ENCODE measurements around the gene FAM53B. TPM values are rescaled to one million over a fixed set of nuclear protein-coding genes. Genes with fewer than 3 reads are reported as not detected.

Gene FAM53B
- total and polyA plus RNA-seq, 8 donors, result 5.7 to 46.9 (median 11.4) TPM

DNA sequence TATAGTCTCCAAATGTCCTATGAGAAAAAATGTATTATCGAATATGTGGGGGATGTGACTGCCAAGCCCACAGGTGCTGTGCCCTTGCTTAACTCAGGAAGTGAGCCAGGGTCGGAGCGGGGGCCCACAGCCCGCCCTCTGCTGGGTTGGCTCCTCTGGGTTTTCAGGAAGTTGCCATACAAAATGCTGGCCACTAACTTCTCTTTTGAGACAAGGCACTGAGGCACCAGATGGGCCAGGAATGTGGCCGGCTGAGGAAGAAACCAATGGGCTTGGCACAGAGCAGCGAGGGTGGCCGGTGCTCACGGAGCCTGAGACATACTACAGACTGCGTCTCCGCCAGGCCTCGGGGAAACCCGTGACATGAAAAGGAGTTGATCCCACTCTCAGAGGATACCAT lies 58.9 kb downstream of the FAM53B start:
- intact Hi-C loops (cut with DNase I; ENCODE audit: low total_unique reads), result no loop called here
- TF ChIP-seq POLR2AphosphoS5 (IDR thresholded peaks at IDR 0.05), result no peak
- no peak for TF ChIP-seq CTCF (IDR thresholded peaks at IDR 0.05)
- no peak for TF ChIP-seq POLR2A (IDR thresholded peaks at IDR 0.05)
- no peak for TF ChIP-seq EP300 (IDR thresholded peaks at IDR 0.05)
- no peak for DNase-seq

GRCh38 chr10:124683814-124684213 lies 60.4 kb downstream of the FAM53B start:
- H3K27ac ChIP-seq, result peak overlapping the region in 4 of 5 donors; percentile 3 to 78 (median 28)

More for the DNA sequence above, 58.9 kb downstream of the FAM53B start:
- H3K36me3 ChIP-seq, result peaks cover 17 to 36% (median 33%) of the 10 kb centered on the region in 4 donors
- no peaks in the 10 kb centered on the region for H3K27me3 ChIP-seq
- WGBS, 5 donors, result 74 to 89% (median 81%) methylated on average over 7 to 12 of the region's 12 CpGs
- peak overlapping the region; percentile 7 to 78 (median 52) for H3K27ac ChIP-seq
- peaks cover 30 to 86% (median 47%) of the 10 kb centered on the region in 4 donors for H3K4me1 ChIP-seq
- H3K4me3 ChIP-seq, result no peak overlapping the region
- no peaks in the 10 kb centered on the region for H3K9me3 ChIP-seq

GRCh38 chr10:124681626-124682552 lies 62.3 kb downstream of the FAM53B start:
- TF ChIP-seq EP300 (IDR thresholded peaks at IDR 0.05), result no peak
- no peak for TF ChIP-seq POLR2A (IDR thresholded peaks at IDR 0.05)
- DNase-seq, result no peak
- 95 to 96% (median 95%) methylated on average over 33 to 36 of the region's 36 CpGs for WGBS, 5 donors
- H3K4me1 ChIP-seq, result peaks cover 38 to 95% (median 48%) of the 10 kb centered on the region in 4 donors
- H3K27me3 ChIP-seq, result no peaks in the 10 kb centered on the region
- peak overlapping the region in 1 of 5 donors; percentile 67 for H3K27ac ChIP-seq
- intact Hi-C loops (cut with DNase I; ENCODE audit: low total_unique reads), result no loop called here
- no peaks in the 10 kb centered on the region for H3K9me3 ChIP-seq
- H3K4me3 ChIP-seq, result no peak overlapping the region
- H3K36me3 ChIP-seq, result peaks cover 17 to 39% (median 31%) of the 10 kb centered on the region in 4 donors

More at GRCh38 chr10:124683814-124684213, 60.4 kb downstream of the FAM53B start:
- intact Hi-C loops (cut with DNase I; ENCODE audit: low total_unique reads), result no loop called here
- Histone ChIP-seq H3K27me3 (no peaks in the 10 kb centered on the region), H3K4me3 (no peak overlapping the region), H3K4me1 (peaks cover 34 to 93% (median 48%) of the 10 kb centered on the region in 4 donors), H3K36me3 (peaks cover 17 to 31% (median 28%) of the 10 kb centered on the region in 4 donors), H3K9me3 (no peaks in the 10 kb centered on the region)
- TF ChIP-seq EP300 (IDR thresholded peaks at IDR 0.05) (no peak), CTCF (IDR thresholded peaks at IDR 0.05) (no peak), POLR2A (IDR thresholded peaks at IDR 0.05) (no peak), POLR2AphosphoS5 (IDR thresholded peaks at IDR 0.05) (no peak)
- DNase-seq, result no peak
- 45 to 52% (median 47%) methylated on average over 5 of the region's 5 CpGs for WGBS, 5 donors

GRCh38 chr10:124681091-124681490 lies 63.1 kb downstream of the FAM53B start:
- 80 to 90% (median 85%) methylated on average over 5 of the region's 5 CpGs for WGBS, 5 donors
- no peaks in the 10 kb centered on the region for H3K9me3 ChIP-seq
- peaks cover 17 to 39% (median 31%) of the 10 kb centered on the region in 4 donors for H3K36me3 ChIP-seq
- no peaks in the 10 kb centered on the region for H3K27me3 ChIP-seq
- intact Hi-C loops (cut with DNase I; ENCODE audit: low total_unique reads), result no loop called here
- H3K4me3 ChIP-seq, result no peak overlapping the region
- H3K27ac ChIP-seq, result peak overlapping the region in 3 of 5 donors; percentile 9 to 67 (median 51)
- no peak for DNase-seq
- TF ChIP-seq POLR2AphosphoS5 (IDR thresholded peaks at IDR 0.05) (no peak), POLR2A (IDR thresholded peaks at IDR 0.05) (no peak), EP300 (IDR thresholded peaks at IDR 0.05) (no peak), CTCF (IDR thresholded peaks at IDR 0.05) (no peak)
- peaks cover 32 to 95% (median 49%) of the 10 kb centered on the region in 4 donors for H3K4me1 ChIP-seq
